Measurements from ENCODE around the gene ABCA2. TPM values are rescaled to one million over a fixed set of nuclear protein-coding genes. Genes with fewer than 3 reads are reported as not detected.
A peak's percentile ranks its signal among the peaks of the same experiment; 100 is the strongest.

The ABCA2 gene
- total and polyA plus RNA-seq, 9 of the 15 experiments (the other 6 are each of a cell fraction or from before 2014, with no cell fraction given): 0.69 to 16.3 (median 6.1) TPM; not detected in 2

DNA sequence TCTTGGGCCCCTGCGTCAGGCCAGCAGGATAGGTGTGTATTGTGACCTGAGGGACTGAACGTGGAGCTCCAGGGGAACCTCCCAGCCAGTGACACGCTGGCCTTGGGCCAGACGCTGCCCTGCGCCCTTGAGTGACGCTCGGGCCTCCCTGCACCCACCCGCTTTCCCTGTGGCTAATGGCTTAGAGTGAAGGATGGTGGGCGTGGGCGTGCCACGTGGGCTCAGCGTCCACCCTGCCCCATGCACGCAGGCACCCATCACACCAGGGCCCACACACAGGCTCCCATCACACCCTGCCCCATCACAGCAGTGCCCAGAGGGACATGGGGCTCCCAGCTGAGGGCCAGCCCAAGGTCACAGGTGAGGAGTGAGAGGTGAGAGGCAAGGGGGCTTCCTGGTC, 9.0 kb upstream of the ABCA2 start:
- Histone ChIP-seq H3K9me3 (replicated peaks; ENCODE audit: control insufficient read depth, insufficient read depth, low read depth, low read length) (no peaks in the 10 kb centered on the region), H3K9ac (ENCODE audit: insufficient read depth in 1 of 2, low read depth in 2 of 2, low read length in 2 of 2) (peak overlapping the region in 1 of 2 experiments; percentile 36; a peak in 1 of 4 replicates), H3K36me3 (ENCODE audit: control insufficient read depth, insufficient read depth, low read length) (no peaks in the 10 kb centered on the region), H3K9me1 (ENCODE audit: control insufficient read depth, insufficient read depth, low read length) (no peaks in the 10 kb centered on the region), H3K27me3 (ENCODE audit: control insufficient read depth in 2 of 2, insufficient read depth in 2 of 2, low read length in 2 of 2) (peaks cover 0 to 22% of the 10 kb centered on the region in 2 experiments; a peak in 1 of 5 replicates), H2AFZ (ENCODE audit: low read depth, low read length) (no peak overlapping the region), H3K4me1 (replicated peaks in 1 of 2; ENCODE audit: control insufficient read depth in 2 of 2, insufficient read depth in 2 of 2, low read length in 2 of 2) (peaks cover 0 to 69% of the 10 kb centered on the region in 2 experiments; a peak in 3 of 5 replicates), H3K4me3 (no peak overlapping the region), H4K20me1 (replicated peaks; ENCODE audit: control insufficient read depth, insufficient read depth, low read length) (0 out of 2 replicates have a peak, but pooled peaks cover 2% of the 10 kb centered on the region), H3K27ac (ENCODE audit: extremely low read depth, low read depth, low read length) (no peak overlapping the region), H3K79me2 (ENCODE audit: control insufficient read depth, insufficient read depth, low read length) (no peaks in the 10 kb centered on the region), H3K4me2 (ENCODE audit: insufficient read depth, low read length) (no peak overlapping the region)
- in situ Hi-C loops (cut with MboI): loop anchor here (5.0 kb wide), 2 partner anchors 90 to 265 kb away; partner anchors contain the start of gene C8G
- intact Hi-C loops (cut with micrococcal nuclease): no loop called here
- ATAC-seq (no peak), FAIRE-seq (no peak), DNase-seq (ENCODE audit: extremely low read depth in 1 of 4, low spot score in 3 of 4) (peak in 1 of 4 experiments; percentile 24)
- no TSS peak for BruUV-seq (replicated peaks)
- POLR2A ChIA-PET: interaction anchor here (0.6 to 0.8 kb wide), 5 partner anchors 8 to 95 kb away, joined by 3 read pairs; no protein-coding TSS in a partner anchor
- CTCF ChIA-PET (ENCODE audit: low intra/inter-chr PET ratio): interaction anchor here (0.6 kb wide), 1 partner anchor 33 kb away, joined by 3 read pairs; no protein-coding TSS in a partner anchor
- 9% methylated on average over 13 of the region's 13 CpGs for WGBS (ENCODE audit: insufficient coverage, low coverage, missing lambda C conversion rate)
- no peak for TF ChIP-seq RBFOX2 (IDR thresholded peaks at IDR 0.05; ENCODE audit: low read depth, low read length)
- no peak for TF ChIP-seq NFE2L1 (tag; IDR thresholded peaks at IDR 0.05; ENCODE audit: borderline replicate concordance, low read depth)
- TF ChIP-seq ZNF780A (CRISPR knock-in tag; IDR thresholded peaks at IDR 0.05): no peak
- TF ChIP-seq ZNF395 (CRISPR knock-in tag; IDR thresholded peaks at IDR 0.05): no peak
- 0 out of 2 replicates have a peak, but pooled peaks have one; percentile 4 for TF ChIP-seq USF2 (CRISPR knock-in tag; IDR thresholded peaks at IDR 0.05)
- no peak for TF ChIP-seq MEF2D (tag; conservative IDR thresholded peaks at IDR 0.05; ENCODE audit: low read depth)
- no peak for TF ChIP-seq ZNF444 (CRISPR knock-in tag; IDR thresholded peaks at IDR 0.05)
- no peak for TF ChIP-seq BRCA1 (IDR thresholded peaks at IDR 0.05)
- no peak for TF ChIP-seq BRCA1 (CRISPR knock-in tag; IDR thresholded peaks at IDR 0.05)
- no peak for TF ChIP-seq TEAD2 (tag; IDR thresholded peaks at IDR 0.05)
- TF ChIP-seq SOX6 (IDR thresholded peaks at IDR 0.05): no peak
- no peak for TF ChIP-seq ZNF274 (IDR thresholded peaks at IDR 0.05; ENCODE audit: borderline replicate concordance, low read depth, low read length)
- no peak for TF ChIP-seq GTF2E2 (tag; IDR thresholded peaks at IDR 0.05)
- TF ChIP-seq ETS2 (tag; IDR thresholded peaks at IDR 0.05; ENCODE audit: borderline replicate concordance, poor library complexity, severe bottlenecking): no peak
- no peak for TF ChIP-seq KDM2B (CRISPR knock-in tag; IDR thresholded peaks at IDR 0.05)
- TF ChIP-seq GABPB1 (CRISPR knock-in tag; IDR thresholded peaks at IDR 0.05): no peak
- TF ChIP-seq EGR1 (conservative IDR thresholded peaks at IDR 0.05): peak; percentile 77
- TF ChIP-seq NFIC (IDR thresholded peaks at IDR 0.05): peak; percentile 15; the same call in 1 of the 2 replicates
- no peak for TF ChIP-seq YY1 (IDR thresholded peaks at IDR 0.05; ENCODE audit: borderline replicate concordance in 1 of 3, control insufficient read depth in 1 of 3, extremely low read depth in 1 of 3, insufficient read depth in 3 of 3, insufficient read length in 1 of 3, insufficient replicate concordance in 2 of 3, low read depth in 1 of 3, low read length in 2 of 3)
- TF ChIP-seq BRF1 (IDR thresholded peaks at IDR 0.05; ENCODE audit: borderline replicate concordance, extremely low read depth, insufficient read length): no peak
- TF ChIP-seq TFAM (CRISPR knock-in tag; conservative IDR thresholded peaks at IDR 0.05): no peak
- no peak for TF ChIP-seq ZNF133 (CRISPR knock-in tag; IDR thresholded peaks at IDR 0.05)
